NCI-H1092 treated with DMSO at 0.1 percent for 48 hours (cell line): ENCODE data around the gene SUFU.

Experiments
- DNase-seq: peaks from one replicate; lab custom pipeline; 2025; lab: John Stamatoyannopoulos, UW

The SUFU gene

DNA sequence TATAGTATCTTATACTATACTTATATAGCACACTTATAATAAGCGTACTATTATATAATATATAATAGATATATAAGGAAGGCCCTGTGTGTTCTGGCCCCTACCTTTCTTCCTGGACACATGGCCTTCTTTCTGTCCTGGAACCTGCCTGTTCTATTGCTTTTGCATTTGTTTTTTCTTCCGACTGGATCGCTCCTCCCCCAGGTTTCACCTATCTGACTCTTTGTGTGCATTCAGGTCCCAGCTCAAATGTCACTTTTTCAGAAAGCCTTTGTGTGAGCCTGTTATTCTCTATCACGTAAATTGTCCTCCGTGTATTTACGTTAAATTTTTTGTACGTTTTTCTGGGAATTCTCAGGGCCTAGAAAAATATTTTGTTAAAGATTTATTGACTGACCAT is 137.6 kb downstream of the SUFU start:
- DNase-seq, result no peak

DNA sequence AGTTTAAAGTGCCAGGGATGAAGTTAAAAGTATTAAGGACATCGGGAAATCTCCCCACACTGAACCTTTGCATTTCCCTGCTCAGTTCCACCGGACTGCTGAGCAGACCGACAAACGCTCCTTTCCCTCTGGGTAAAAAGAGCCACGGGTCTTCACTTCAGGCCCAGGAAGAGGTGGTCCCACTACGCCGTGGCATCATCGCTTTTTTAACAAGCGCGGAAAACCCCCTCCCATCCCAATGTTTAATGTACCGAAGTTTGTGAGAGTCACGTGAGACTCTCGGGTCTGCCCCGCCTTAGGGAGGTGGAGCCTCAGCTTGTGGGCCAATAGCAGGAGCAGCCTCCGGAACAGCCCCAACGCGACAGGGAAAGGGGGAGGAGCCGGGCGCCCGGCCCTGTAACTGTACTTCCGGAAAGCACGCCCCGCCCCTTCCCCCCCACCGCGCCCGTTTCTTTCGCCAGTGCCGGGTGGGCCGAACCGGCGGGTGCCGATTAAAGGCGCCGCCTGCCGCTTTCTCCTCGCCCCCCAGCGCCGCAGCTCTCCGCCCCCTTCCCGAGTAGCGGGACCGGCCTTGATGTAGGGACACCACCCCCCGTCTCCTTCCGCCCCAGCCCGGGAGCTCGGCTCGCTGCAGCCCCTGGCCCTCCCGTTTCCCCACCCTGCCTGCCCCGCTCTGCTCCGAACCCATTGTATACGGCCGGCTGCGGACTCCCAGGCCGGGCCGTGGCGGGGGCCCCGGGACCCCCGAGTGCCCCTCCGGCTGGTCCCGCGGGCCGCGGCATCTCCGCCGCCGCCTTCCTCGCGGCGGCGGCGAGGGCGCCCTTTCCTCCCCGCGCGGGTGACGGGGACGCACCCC is 138.3 kb downstream of the SUFU start:
- DNase-seq, result peak; percentile 91

DNA sequence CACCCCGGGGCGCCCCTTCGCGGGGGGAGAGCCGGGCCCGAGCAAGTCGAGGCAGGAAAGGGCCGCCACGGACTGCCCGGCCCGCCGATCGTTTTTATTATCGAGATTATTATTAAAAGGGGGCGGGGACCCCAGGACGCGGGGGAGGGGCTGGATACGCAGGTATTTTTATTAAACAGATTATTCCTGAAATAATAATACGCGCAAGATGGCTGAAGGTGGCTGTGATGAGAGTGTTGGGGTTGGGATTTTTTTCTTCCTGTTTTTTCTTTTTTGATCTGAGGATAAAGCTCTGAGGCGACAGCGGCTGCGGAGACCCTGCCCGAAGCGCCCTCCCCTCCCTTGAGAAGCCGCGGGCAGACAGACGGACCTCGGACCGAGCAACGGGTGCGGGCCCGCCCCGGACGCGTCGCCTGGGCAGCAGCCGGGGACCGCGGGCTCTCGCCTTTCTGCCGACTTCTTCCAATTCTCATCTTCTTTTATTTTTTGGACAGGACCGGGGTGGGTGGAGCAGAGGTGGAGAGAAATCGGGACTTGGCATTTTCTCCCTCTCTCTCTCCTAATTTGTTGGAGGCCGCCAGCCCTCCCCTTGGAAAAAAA is 139.1 kb downstream of the SUFU start:
- peak; percentile 43 for DNase-seq

DNA sequence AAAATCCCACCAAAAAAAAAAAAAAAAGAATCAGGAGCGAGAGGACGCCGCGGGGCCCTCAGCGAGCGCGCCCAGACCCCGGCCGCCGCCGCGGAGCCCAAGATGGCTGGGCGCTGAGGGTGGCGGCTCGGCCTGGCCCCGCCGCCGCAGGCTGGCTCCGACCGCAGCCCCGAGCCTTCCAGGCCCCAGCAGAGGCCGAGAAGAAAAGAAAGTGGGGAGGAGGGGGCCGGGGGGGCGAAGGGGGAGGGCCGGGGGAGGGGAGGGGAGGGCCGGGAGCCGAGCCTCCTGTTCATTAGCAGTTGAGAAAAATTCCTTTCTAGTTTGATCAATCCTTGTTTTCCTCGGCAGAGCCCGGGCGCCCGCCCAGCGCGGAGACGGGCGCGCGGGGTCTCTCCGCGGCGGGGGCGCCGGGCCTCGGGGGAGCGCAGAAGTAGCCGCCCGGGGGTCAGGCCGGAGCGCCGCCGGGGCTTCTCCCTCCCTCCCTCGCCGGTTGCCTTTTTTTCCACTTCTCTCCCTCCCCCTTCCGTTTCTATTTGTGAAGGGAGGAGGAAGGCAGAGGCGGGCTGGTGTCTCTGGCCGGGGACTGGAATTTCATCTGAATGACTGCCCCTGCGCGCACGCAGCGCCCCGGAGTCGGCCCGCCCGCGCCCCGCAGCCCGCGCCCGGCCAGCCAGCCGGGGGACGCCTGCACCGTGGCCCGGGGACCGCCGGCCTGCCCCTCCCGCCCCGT is 139.7 kb downstream of the SUFU start:
- DNase-seq, result peak; percentile 50

DNA sequence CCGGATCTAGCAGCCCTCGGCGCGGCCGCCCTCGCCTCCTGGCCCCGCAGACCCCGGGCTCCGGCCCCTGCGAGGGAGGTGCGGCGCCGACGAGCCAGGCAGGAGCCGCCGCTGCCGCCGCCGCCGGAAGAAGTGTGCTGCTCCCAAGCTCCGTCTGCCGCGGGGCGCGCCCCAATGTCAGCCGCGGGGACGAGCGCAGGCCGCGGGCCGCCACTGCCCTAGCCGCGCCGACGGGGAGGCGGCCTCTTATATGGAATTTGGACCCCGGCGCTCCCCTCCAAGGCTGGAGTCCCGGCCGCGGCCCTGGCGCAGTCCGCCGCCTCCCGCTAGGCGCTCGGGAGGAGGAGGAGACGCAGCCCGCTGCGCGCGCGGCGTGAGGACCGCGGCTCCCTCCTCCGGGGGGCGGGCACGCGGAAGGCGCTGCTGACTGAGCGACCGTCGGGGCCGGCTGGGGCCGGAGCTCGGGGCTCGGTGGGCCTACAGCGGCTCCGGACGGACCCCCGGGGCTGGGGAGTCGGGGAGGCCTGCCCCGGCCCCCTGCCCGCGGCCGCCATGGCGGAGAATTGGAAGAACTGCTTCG is 140.4 kb downstream of the SUFU start, which contains the start of gene TRIM8:
Gene TRIM8 (plus strand): TSS at position 414 of the 580 bp plus-strand sequence. CDS start 139 bp downstream, at position 553.
- peak; percentile 41 for DNase-seq

DNA sequence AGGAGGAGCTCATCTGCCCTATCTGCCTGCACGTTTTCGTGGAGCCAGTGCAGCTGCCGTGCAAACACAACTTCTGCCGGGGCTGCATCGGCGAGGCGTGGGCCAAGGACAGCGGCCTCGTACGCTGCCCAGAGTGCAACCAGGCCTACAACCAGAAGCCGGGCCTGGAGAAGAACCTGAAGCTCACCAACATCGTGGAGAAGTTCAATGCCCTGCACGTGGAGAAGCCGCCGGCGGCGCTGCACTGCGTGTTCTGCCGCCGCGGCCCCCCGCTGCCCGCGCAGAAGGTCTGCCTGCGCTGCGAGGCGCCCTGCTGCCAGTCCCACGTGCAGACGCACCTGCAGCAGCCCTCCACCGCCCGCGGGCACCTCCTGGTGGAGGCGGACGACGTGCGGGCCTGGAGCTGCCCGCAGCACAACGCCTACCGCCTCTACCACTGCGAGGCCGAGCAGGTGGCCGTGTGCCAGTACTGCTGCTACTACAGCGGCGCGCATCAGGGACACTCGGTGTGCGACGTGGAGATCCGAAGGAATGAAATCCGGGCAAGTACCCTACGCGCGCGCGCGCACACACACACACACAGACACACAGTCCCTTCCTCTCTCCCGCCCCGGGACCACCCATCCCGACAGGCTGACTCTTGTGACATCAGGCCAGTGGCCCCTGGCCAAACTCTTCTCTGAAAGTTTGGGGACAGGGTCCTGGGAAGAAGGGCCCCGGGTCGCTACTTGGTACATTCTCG is 141.0 kb downstream of the SUFU start:
- peak; percentile 76 for DNase-seq

DNA sequence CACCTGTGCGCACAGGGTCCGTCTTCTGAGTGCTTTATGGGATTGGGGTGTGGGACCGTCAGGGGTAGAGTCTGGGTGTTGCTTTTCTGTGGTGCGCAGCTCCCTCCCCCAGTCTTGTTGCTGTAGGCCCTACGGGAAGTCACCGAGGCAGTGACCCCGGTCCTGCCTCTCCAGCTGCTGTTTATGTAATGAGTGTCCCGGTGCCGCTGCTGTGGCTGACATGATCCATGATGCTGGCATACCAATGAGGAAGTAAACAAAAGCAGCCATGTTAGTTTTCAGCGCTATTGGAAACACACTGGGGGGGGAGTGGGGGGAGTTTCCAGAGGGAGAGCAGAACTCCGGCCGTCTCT is 141.6 kb downstream of the SUFU start:
- peak; percentile 19 for DNase-seq

DNA sequence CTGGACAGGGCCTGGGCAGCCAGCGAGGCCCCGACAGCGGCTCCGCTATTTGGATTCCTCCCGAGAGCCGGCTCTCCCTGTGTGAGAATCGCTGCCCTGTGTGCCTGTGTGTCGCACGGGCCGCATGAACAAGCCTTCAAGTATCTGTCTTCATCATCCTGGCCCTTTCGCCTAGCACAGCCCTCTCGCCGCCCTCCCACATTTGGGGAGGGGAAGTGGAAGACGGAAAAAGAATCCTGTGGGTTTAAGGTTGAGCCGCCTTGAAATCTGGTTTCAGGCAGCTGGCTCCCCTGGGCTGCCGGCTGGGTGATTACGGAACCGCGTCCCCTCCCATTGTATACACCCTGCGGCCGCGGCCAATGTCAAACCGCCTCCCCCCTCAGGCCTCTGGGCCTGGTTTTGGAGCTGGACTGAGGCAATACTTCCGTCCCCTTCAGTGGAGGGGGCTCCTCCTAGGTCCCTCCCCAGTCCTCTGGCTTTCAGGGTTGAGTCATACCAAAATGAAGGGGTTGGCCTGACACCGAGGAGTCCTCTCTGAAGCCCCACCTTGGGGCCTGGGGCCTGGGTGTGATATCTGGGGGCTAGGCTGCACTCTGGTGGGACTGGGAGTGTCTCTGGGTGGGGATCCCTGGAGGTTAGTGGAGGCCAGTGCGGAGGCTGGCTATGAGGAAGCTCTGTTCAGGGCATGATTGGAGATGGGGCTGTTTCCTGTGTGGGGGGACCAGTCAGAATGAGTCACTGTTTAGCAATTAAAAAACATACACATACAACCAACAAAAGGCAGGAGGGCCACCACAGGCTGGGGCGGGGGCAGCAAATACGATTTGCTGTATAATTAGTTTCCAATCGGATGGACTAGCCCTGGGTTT is 142.2 kb downstream of the SUFU start:
- DNase-seq, result no peak

DNA sequence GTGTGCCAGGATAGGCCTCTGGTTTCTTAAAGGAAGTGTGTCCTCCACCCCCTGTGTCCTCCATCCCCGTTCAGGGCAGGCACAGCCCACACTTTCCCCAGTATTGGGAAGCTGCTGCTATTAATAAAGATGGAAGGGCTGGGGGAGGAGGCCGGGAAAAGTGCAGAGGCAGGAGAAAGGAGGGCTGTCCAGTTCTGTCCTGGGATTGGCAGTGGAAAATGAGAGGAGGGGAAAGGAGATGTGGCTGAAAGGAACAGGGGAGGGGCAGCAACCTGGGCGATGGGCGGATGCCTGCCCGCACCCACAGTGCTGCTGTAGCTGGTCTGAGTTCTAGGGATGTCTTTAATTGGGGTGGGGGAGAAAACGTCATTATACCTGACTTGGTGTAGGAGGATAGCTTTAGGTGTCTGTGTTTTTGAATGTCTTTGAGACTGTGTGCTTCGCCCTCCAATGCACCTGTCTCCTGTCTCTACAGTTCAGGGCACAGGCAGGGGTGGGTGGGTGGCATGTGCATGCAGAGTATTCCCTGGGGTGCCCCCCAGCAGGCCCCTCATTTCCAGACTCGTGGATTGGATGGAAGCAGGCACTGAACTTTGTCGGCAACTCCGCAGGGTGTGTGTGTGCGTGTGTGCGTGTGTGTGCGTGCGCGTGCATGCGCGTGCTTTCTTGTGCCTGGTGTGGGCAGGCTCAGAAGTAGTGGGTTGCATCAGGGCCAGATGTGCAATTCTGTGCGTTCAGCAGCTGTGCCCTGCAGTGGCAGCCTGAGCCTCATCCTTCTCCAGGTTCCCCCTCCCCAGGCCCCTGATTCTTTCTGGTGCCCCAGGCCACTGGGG is 143.1 kb downstream of the SUFU start:
- DNase-seq, result no peak

DNA sequence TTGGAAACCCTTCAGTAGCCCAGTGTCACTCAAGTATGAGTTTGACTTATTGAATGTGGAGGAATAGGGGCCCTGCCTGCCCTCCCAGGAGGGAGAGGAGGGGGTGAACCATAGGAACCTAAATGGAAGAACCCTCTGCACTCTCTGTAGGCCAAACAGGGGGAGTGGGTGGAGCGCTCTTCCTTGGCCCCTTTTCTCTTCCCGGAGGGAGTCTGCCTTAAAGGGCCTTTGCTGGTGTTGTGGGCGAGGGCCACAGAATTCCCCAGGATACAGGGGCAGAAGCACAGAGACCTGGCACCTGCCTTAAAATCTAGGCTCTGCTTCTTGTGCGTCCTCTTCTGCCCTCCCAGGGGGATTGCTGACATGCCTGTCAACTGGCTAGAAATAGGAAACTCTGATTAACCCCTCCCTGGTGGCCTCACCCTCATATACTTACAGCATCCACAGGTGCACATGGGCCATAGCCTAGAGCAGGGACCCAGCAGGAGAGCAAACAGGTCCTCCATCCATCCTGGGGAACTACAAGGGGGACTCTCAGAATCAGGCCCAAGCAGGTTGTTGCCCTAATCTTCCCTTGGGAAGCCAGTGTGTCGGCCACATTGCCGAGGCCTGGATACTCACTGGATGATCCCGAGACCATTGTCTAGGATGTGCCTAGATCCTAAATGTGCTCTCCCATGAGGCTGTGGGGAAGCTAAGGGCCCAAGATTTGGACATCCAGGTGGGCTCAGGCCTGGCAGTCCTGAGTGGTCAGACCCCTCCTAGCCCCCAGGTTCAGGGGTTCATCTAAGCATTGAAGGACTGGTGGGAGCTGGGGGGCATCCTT is 143.9 kb downstream of the SUFU start:
- no peak for DNase-seq

DNA sequence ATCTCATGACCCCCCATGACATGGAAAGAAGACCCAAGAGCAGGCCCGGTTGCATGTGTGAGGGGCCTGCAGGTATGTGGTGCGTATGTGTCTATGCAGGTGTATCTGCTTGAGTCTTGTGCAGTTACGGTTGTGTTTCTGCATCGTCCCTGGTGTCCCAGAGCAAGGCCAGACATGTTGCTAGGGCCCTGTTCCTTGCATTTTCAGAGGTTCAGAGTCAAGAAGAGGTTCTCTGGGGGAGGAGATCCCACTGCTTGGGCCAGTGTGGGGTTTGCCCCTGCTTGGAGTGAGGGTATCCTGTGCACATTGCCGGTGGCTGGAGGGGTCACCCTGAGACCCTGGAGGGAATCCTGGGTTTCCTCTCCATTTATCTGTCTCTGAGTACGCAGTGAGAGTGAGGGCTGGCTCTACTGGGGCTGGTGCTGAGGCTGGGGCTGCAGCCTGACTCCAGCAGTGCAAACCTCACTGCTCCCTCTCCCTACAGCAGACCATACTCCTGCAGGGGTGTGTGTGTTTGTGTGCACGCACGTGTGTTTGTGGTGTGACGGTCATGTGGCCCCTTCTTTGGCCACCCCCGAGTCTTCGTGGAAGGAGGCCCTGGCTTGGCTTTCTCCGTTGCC is 144.6 kb downstream of the SUFU start:
- no peak for DNase-seq

DNA sequence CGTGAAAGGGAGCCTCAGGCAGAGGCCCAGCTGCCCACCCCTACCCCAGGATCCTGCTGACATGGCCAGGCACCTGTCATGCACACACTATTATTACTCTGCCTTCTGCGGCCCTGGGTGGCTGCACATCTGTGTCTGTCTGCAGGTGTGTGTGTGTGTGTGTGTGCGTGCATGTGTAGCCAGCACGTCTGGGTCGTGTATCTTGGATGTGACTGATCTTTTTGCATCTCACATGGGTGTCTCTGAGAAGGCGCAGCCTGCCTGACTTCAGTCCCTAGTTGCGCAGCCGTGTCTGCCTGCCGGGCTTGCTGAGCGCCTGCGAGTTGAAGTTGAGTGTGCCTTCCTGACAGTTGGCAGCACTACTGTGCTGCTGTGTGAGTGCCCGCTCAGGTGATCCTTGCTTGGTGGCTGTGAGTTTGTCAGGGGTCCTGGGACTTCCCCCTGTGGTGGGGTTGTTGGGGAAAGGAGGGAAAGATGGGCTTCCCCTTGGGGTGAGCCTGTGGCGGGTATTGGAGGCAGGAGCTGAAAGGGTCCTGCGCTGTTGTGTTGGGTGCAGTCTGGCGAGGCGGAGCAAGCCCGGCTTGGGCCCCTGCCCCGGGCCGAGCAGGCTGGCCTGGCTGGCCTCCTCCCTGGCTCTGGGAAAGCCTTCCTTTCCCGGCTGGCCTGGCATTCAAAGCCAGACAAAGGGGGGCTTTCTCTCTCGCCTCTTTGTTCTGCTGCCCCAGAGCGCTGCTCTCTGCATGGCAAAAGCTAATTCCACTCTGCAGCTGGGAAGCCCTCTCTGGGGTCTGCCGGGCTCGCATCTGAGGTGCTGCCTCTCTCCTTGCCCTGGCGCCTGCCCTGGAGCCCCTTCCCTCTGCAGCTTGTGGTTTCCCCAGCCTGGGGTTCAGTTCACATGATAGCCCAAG is 145.4 kb downstream of the SUFU start:
- DNase-seq, result no peak

DNA sequence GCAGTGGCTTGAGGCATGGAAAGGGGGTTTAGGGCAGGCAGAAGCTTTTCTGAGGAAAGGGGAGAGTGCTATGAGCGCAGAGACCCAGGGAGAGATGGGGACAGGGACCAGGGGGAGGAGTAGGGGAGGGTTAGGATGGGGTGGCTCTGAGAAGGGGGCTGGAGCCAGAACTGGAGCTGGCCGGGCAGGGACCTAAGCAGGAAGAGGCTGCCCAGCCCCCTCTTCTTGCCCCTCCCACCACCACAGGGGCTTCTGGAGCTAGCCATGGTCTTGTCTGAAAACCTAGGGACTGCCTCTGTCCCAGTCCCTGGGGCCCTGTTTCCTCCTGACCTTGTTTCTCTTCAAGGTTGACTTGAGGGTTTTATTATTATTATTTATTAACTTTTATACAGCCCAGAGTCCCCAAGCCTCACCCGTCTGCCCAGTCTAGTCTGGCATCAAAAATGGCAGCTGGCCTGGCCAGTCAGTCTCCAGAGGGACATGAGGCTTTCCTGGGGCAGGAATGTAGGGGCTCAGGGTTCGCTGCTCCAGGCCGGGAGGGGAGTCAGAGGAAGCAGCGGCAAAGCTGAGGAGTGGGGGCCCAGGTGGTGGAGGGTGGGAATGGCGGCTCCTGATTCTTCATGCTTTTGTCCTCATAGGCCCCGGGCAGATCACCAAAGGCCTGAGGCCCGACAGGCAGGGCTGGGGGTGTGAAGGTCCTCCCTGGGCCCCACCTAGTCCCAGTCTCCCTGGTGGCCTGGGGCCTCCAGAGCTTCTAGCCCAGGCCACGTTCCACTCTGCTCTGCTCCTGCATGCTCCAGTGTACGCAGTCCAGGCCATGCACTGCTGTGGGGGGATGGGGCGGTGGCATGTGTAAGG is 146.3 kb downstream of the SUFU start:
- DNase-seq, result no peak

DNA sequence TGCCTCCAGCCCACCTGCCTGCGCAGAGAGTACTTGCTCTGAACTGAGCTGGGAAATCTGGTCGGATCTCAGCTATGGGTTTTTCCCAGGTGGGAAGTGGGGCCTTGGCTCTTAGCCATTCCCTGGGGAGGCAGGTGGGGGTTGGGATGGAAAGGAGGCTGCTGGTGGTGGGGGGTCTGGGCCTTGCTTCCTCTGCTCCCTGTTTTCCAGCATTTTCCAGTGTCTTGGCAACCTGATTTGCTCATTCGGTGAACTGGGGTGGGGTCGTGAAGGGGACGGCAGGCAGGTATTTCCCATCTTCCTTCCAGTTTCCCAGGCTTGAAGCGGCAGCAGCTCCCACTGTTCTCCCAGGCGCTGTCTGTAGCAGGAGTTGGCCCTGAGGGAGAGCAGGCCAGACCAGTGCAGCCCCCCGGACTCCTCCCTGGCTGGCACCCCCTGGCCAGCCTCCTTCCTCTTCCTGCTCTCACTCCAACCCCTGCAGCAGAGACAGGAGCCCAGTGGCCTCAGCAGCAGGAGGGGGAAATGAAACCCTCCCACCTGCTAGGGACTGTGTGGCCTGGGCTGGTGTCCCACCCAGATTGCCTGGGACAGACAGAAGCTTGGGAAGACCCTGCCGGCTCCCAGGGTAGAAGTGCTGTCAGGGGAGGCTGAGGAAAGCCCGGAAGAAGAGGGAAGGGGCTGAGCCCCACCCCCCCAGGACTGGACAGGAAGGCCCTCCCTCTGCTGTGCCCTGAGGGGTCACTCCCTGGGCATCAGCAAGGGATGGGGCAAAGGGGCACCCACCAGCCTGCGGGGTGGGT is 147.1 kb downstream of the SUFU start:
- DNase-seq, result no peak

DNA sequence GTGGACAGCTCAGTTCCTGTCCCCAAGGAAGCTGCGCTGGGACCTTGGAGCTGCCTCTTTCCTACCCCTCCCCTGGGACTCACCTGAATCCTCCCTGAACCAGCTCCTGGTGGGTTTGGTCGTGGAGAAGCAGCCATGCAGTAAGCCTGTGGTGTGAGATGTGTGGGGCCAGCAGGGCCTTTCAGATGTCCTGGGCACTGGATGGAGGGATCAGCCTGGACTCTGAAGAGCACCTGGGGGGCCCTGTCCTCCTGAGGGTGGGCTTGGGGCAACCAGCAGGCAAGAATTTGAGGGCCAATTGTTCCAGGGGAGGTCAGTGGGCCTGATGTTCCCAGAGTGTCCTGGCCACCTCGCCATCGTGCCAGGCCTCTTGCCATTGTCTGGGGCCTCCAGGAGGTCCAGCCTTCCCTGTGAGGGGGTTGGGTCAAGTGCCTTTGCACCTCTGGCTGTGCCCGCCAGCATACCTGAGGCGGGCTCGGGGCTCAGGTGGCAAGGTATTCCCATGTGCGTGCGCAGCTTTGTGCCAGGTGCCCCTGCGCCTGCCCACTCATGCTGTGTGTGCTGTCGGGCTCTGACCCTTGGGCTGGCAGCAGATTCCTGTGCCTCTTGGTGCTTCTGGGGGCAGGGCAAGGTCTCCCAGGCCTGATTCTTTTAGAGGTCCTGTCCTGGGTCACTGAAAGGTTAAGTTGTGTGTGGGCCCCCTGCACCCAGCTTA is 147.8 kb downstream of the SUFU start:
- no peak for DNase-seq
